Measurements from ENCODE around the gene MAP3K14. TPM values are rescaled to one million over a fixed set of nuclear protein-coding genes. Genes with fewer than 3 reads are reported as not detected.
A peak's percentile ranks its signal among the peaks of the same experiment; 100 is the strongest.

Gene MAP3K14
- total and polyA plus RNA-seq, 12 donors = 6.7 to 24.1 (median 12.6) TPM

DNA sequence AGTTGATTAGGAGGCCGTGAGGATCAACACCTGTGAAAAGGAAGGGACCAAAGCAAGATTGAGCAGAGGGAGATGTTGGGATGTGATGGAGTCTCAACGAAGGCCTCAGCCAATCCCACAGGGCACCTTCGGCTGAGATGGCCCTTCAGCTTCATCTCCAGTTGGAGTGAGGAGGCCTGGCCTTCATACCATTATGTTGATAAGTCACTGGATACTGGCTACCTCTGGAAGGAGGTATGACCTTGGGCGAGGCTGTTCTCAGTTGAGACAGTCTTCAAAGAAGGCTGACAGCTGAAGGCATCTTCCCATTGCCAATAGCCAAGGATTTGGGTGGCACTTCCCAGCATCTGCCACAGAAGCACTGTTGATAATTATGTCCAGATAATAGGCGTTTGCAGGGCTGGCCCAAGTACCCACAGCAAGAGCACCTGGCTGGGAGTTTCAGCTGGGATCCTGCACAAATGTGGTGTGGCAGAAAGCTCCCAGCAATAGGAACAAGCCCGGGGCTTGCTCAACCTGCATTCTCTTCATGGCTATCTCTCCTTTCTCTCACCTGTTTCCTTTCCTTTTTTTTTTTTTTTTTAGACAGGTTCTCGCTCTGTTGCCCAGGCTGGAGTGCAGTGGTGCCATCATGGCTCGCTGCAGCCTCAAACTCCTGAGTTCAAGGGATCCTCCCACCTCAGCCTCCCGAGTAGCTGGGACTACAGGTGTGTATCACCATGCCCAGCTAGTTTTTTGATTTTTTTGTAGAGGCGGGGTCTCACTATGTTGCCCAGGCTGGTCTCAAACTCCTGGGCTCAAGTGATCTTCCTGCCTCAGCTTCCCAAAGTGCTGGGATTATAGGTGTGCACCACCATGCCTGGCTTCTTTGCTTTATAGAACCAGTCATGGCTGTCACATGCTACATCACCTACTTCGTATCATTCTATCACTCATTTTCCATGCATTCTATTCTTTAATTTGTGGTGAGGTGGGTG, 18.2 kb upstream of the MAP3K14 start:
- Histone ChIP-seq H3K27me3 (no peaks in the 10 kb centered on the region), H3K27ac (no peak overlapping the region), H3K4me1 (peaks cover 13 to 37% (median 23%) of the 10 kb centered on the region in 9 donors), H3K36me3 (no peaks in the 10 kb centered on the region), H3K4me3 (no peak overlapping the region), H3K9me3 (no peaks in the 10 kb centered on the region)
- DNase-seq (no peak), ATAC-seq (no peak)
- WGBS, 2 donors = 94 to 95% methylated on average over 11 of the region's 11 CpGs
- intact Hi-C loops (cut with DNase I) = no loop called here
- TF ChIP-seq, protein P1, sequence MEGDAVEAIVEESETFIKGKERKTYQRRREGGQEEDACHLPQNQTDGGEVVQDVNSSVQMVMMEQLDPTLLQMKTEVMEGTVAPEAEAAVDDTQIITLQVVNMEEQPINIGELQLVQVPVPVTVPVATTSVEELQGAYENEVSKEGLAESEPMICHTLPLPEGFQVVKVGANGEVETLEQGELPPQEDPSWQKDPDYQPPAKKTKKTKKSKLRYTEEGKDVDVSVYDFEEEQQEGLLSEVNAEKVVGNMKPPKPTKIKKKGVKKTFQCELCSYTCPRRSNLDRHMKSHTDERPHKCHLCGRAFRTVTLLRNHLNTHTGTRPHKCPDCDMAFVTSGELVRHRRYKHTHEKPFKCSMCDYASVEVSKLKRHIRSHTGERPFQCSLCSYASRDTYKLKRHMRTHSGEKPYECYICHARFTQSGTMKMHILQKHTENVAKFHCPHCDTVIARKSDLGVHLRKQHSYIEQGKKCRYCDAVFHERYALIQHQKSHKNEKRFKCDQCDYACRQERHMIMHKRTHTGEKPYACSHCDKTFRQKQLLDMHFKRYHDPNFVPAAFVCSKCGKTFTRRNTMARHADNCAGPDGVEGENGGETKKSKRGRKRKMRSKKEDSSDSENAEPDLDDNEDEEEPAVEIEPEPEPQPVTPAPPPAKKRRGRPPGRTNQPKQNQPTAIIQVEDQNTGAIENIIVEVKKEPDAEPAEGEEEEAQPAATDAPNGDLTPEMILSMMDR (IDR thresholded peaks at IDR 0.05) = no peak

DNA sequence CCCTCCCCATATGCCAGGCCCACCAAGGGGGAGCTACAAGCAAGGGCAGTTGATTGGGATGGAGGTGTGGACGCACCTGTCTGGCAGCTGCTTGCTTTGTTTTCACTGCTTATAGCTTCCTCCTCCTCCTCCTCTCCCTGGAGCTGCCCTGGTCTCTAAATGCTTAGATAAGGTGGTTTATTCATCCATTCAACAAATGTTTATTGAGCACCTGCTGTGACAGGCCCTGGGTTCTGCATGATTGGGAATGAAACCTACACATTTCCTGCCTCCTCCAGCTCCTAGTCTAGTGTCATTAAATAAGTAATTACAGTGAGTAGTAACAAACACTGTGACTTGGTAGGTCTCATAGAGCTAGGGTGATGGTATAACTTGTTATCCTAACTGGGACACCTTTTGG, 17.4 kb upstream of the MAP3K14 start:
- Histone ChIP-seq H3K27ac (peak overlapping the region in 1 of 10 donors; percentile 41), H3K4me3 (no peak overlapping the region), H3K27me3 (no peaks in the 10 kb centered on the region), H3K36me3 (no peaks in the 10 kb centered on the region), H3K9me3 (no peaks in the 10 kb centered on the region), H3K4me1 (peaks cover 13 to 39% (median 23%) of the 10 kb centered on the region in 9 donors)
- intact Hi-C loops (cut with DNase I) = no loop called here
- TF ChIP-seq, protein P1 (IDR thresholded peaks at IDR 0.05) = no peak
- no peak for DNase-seq
- ATAC-seq = no peak
- WGBS, 2 donors = 91 to 93% methylated on average over 1 of the region's 1 CpG

DNA sequence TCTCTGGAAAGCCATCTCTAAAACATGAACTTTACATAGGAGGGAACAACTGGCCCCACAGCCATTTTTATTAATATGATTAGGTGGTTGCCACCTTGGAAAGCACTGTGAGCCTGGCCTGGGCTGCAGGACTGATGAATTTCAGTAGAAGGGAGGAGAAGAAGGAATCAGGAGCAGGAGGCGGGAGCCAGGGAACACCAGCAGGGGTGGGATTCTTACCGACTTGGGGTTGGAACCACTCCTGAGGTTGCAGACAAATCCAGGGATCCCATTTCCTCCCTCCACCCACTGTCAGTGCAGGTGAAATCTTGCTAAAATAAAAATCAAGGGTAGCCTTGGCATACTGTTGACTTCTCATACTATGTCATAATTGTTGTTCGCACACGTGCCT, 16.9 kb upstream of the MAP3K14 start:
- no peaks in the 10 kb centered on the region for H3K9me3 ChIP-seq
- H3K27me3 ChIP-seq = no peaks in the 10 kb centered on the region
- H3K27ac ChIP-seq = peak overlapping the region in 4 of 10 donors; percentile 34 to 68 (median 39)

DNA sequence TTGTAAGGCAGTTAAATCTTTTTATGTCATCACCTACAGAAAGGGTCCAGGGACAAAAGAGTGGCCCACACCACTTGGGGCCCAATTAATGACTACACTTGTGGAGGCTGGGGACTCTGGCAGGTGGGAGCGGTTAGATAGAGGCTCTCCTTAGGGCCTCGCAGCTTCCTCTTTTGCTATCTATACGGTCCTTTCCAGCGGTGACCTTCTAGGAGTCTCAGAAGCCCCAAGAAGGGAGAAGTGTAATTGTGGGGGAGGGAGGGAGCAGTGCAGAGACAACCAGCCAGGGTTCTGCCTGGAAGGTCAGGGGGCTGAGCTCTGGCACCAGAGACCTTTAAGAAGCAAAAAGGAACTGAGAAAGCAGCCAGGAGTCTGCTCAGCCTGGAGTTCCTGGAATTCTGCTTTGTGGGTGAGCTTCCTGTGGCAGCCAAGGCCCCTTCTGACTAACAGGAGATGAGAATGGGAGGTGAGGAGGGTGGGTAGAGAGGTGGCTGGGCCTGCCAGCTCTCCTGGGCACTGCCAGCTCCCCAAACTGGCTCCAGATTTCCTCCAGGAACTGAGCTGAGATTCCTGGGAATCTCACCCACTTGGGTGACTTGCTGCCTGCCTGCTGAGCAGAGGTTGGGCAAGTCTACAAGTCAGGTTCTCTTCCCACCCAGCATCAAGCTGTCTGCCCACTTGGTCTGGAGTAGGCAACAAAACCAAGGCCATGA, 16.3 kb upstream of the MAP3K14 start:
- Histone ChIP-seq H3K9me3 (no peaks in the 10 kb centered on the region), H3K27me3 (no peaks in the 10 kb centered on the region), H3K4me3 (no peak overlapping the region), H3K4me1 (peaks cover 4 to 32% (median 13%) of the 10 kb centered on the region in 9 donors), H3K27ac (peak overlapping the region in 5 of 10 donors; percentile 5 to 68 (median 37)), H3K36me3 (no peaks in the 10 kb centered on the region)
- ATAC-seq (peak; percentile 30 to 52 (median 36)), DNase-seq (no peak)
- intact Hi-C loops (cut with DNase I) = no loop called here
- WGBS, 2 donors = 52 to 62% methylated on average over 4 of the region's 4 CpGs
- TF ChIP-seq, protein P1 (IDR thresholded peaks at IDR 0.05) = no peak

More for the DNA sequence above, 16.9 kb upstream of the MAP3K14 start:
- intact Hi-C loops (cut with DNase I) = no loop called here
- peaks cover 9 to 38% (median 18%) of the 10 kb centered on the region in 9 donors for H3K4me1 ChIP-seq
- no peak overlapping the region for H3K4me3 ChIP-seq
- DNase-seq (no peak), ATAC-seq (no peak)
- TF ChIP-seq, protein P1 (IDR thresholded peaks at IDR 0.05) = no peak
- 91 to 93% methylated on average over 4 of the region's 4 CpGs for WGBS, 2 donors
- H3K36me3 ChIP-seq = no peaks in the 10 kb centered on the region
